OCI-M1 (cell line): Measurements from ENCODE around the gene AIFM3.

ENCODE experiments used
- DNase-seq: peaks from one replicate; lab custom pipeline; 2025; lab: John Stamatoyannopoulos, UW

Gene AIFM3

GRCh38 chr22:20976291-20976877 is 9.3 kb downstream of the AIFM3 start:
- DNase-seq, result no peak

GRCh38 chr22:20977019-20977418 is 10.0 kb downstream of the AIFM3 start:
- no peak for DNase-seq

- DNase-seq, result no peak
Measured at GRCh38 chr22:20977516-20978170, 10.6 kb downstream of the AIFM3 start.

GRCh38 chr22:20978419-20978818 is 11.4 kb downstream of the AIFM3 start:
- DNase-seq, result no peak

- DNase-seq, result no peak
Measured at GRCh38 chr22:20979243-20979809, 12.3 kb downstream of the AIFM3 start.

- no peak for DNase-seq
Measured at GRCh38 chr22:20979940-20980453, 12.9 kb downstream of the AIFM3 start.

- DNase-seq, result no peak
Measured at GRCh38 chr22:20980523-20980922, 13.5 kb downstream of the AIFM3 start.

- DNase-seq, result no peak
Measured at GRCh38 chr22:20980938-20981722, 14.1 kb downstream of the AIFM3 start.

GRCh38 chr22:20981787-20982562 is 14.9 kb downstream of the AIFM3 start, which contains the start of gene LZTR1:
LZTR1 (plus strand) TSS chr22:20982297; CDS start chr22:20982372, 75 bp downstream.
- DNase-seq, result peak; percentile 96

- no peak for DNase-seq
Measured at GRCh38 chr22:20982563-20982882, 15.5 kb downstream of the AIFM3 start.

- no peak for DNase-seq
Measured at GRCh38 chr22:20983081-20983771, 16.2 kb downstream of the AIFM3 start.

- DNase-seq, result no peak
Measured at GRCh38 chr22:20985720-20986119, 18.7 kb downstream of the AIFM3 start.

GRCh38 chr22:20986365-20986764 is 19.3 kb downstream of the AIFM3 start:
- DNase-seq, result no peak

GRCh38 chr22:20987375-20987774 is 20.3 kb downstream of the AIFM3 start:
- no peak for DNase-seq

- DNase-seq, result no peak
Measured at GRCh38 chr22:20988573-20989322, 21.7 kb downstream of the AIFM3 start.

- DNase-seq, result no peak
Measured at GRCh38 chr22:20989323-20990138, 22.5 kb downstream of the AIFM3 start.

GRCh38 chr22:20990184-20991180 is 23.4 kb downstream of the AIFM3 start:
- no peak for DNase-seq
